Activated naive CD4-positive, alpha-beta T cell treated with anti-CD3 and anti-CD28 coated beads for 36 hours (primary cell): ENCODE measurements around the gene ERCC4. TPM values are rescaled to one million over a fixed set of nuclear protein-coding genes. Genes with fewer than 3 reads are reported as not detected.

Source experiments
- CTCF ChIA-PET: fragments of 350-600 bp; sonication (Branson Sonifier 250); formaldehyde crosslinking; loops from one replicate; lab custom pipeline; 2021; ENCODE audit warnings: antibody characterized with exemption; lab: Charles Lee
- DNase-seq: peaks from one replicate; pipeline ENCODE4 v3.0.0-alpha.2; 2020
- H3K27ac Mint-ChIP-seq: one replicate; pipeline ENCODE4 v1.8.0; 2021; ENCODE audit warnings: mild to moderate bottlenecking, mixed read lengths
- H3K27me3 Mint-ChIP-seq: one replicate; pipeline ENCODE4 v1.8.0; 2021; ENCODE audit warnings: low read depth, mixed read lengths
- H3K36me3 Mint-ChIP-seq: one replicate; pipeline ENCODE4 v1.8.0; 2021; ENCODE audit warnings: low read depth, mixed read lengths
- H3K4me1 Mint-ChIP-seq: one replicate; pipeline ENCODE4 v1.8.0; 2021; ENCODE audit warnings: low read depth, mixed read lengths
- H3K4me3 Mint-ChIP-seq: one replicate; pipeline ENCODE4 v1.8.0; 2021; ENCODE audit warnings: mild to moderate bottlenecking, moderate library complexity, mixed read lengths
- H3K9me3 Mint-ChIP-seq: one replicate; pipeline ENCODE4 v1.8.0; 2021; ENCODE audit warnings: mixed read lengths
- intact Hi-C: fragments of 100-400 bp; cut with micrococcal nuclease; formaldehyde crosslinking; loops from one replicate; pipeline ENCODE4 v1.15.1; 2023
- total RNA-seq, 2 experiments: library from RNA; stranded (reverse); gene quantifications; one replicate each; pipeline ENCODE4 v1.2.3, GENCODE V29; 2021

ERCC4 gene
- total RNA-seq, 2 experiments from 2014 or later: 10.3 to 10.7 TPM

- Mint-ChIP-seq H3K4me1 (no peaks in the 10 kb centered on the region), H3K36me3 (no peaks in the 10 kb centered on the region), H3K27ac (no peak overlapping the region), H3K27me3 (peaks cover 2% of the 10 kb centered on the region), H3K4me3 (no peak overlapping the region), H3K9me3 (peaks cover 2% of the 10 kb centered on the region)
- DNase-seq: no peak
- intact Hi-C loops: no loop called here
- CTCF ChIA-PET: no interaction called here
Observed at GRCh38 chr16:13913374-13914292, 6.3 kb upstream of the ERCC4 start.

GRCh38 chr16:13915033-13915635 is 4.8 kb upstream of the ERCC4 start:
- H3K36me3 Mint-ChIP-seq: no peaks in the 10 kb centered on the region
- H3K27ac Mint-ChIP-seq: no peak overlapping the region
- CTCF ChIA-PET: interaction anchor here (0.9 to 1.2 kb wide), 2 partner anchors 13 to 21 kb away, joined by 3 to 4 read pairs; no protein-coding TSS in a partner anchor
- no peak overlapping the region for H3K4me3 Mint-ChIP-seq
- no peak for DNase-seq
- H3K9me3 Mint-ChIP-seq: peaks cover 2% of the 10 kb centered on the region
- peaks cover 4% of the 10 kb centered on the region for H3K4me1 Mint-ChIP-seq
- H3K27me3 Mint-ChIP-seq: peaks cover 2% of the 10 kb centered on the region
- intact Hi-C loops: loop anchor here (5.0 kb wide), 3 partner anchors 157 to 717 kb away; partner anchors contain the start of genes BFAR, MRTFB and PARN

GRCh38 chr16:13919330-13919682 is 648 bp upstream of the ERCC4 start:
- Mint-ChIP-seq H3K4me1 (peaks cover 20% of the 10 kb centered on the region), H3K36me3 (peaks cover 3% of the 10 kb centered on the region), H3K27ac (peak overlapping the region; percentile 82), H3K4me3 (peak overlapping the region; percentile 91), H3K27me3 (no peaks in the 10 kb centered on the region), H3K9me3 (no peaks in the 10 kb centered on the region)
- DNase-seq: no peak
- intact Hi-C loops: loop anchor here (1.0 to 5.0 kb wide), 7 partner anchors 53 to 1023 kb away; partner anchors contain the start of genes BFAR, MRTFB and PARN
- CTCF ChIA-PET: interaction anchor here (0.7 to 2.6 kb wide), 32 partner anchors 8 to 1459 kb away, joined by 3 to 29 read pairs (median 4); partner anchors contain the start of gene BFAR

- intact Hi-C loops: no loop called here
- H3K9me3 Mint-ChIP-seq: no peaks in the 10 kb centered on the region
- H3K36me3 Mint-ChIP-seq: peaks cover 6% of the 10 kb centered on the region
- no peak for DNase-seq
- H3K27ac Mint-ChIP-seq: peak overlapping the region; percentile 65
- peaks cover 20% of the 10 kb centered on the region for H3K4me1 Mint-ChIP-seq
- no peaks in the 10 kb centered on the region for H3K27me3 Mint-ChIP-seq
- H3K4me3 Mint-ChIP-seq: peak overlapping the region; percentile 91
- CTCF ChIA-PET: interaction anchor here (0.8 to 2.6 kb wide), 11 partner anchors 15 to 370 kb away, joined by 3 to 29 read pairs (median 5); no protein-coding TSS in a partner anchor
Observed at GRCh38 chr16:13920510-13920818, 510 bp downstream of the ERCC4 start.

GRCh38 chr16:13921328-13921727 is 1.4 kb downstream of the ERCC4 start:
- intact Hi-C loops: no loop called here
- H3K27me3 Mint-ChIP-seq: no peaks in the 10 kb centered on the region
- H3K36me3 Mint-ChIP-seq: peaks cover 11% of the 10 kb centered on the region
- H3K4me3 Mint-ChIP-seq: peak overlapping the region; percentile 91
- no peak overlapping the region for H3K27ac Mint-ChIP-seq
- no peaks in the 10 kb centered on the region for H3K9me3 Mint-ChIP-seq
- CTCF ChIA-PET: no interaction called here
- H3K4me1 Mint-ChIP-seq: peaks cover 20% of the 10 kb centered on the region
- DNase-seq: no peak

- H3K4me3 Mint-ChIP-seq: no peak overlapping the region
- CTCF ChIA-PET: interaction anchor here (0.6 to 2.7 kb wide), 16 partner anchors 10 to 385 kb away, joined by 3 to 24 read pairs (median 4); no protein-coding TSS in a partner anchor
- peak overlapping the region; percentile 53 for H3K27ac Mint-ChIP-seq
- no peaks in the 10 kb centered on the region for H3K9me3 Mint-ChIP-seq
- no peak for DNase-seq
- H3K27me3 Mint-ChIP-seq: no peaks in the 10 kb centered on the region
- intact Hi-C loops: loop anchor here (1.0 to 2.0 kb wide), 3 partner anchors 325 to 606 kb away; no protein-coding TSS in a partner anchor
- H3K4me1 Mint-ChIP-seq: peaks cover 20% of the 10 kb centered on the region
- peaks cover 11% of the 10 kb centered on the region for H3K36me3 Mint-ChIP-seq
Observed at GRCh38 chr16:13923703-13924298, 3.8 kb downstream of the ERCC4 start.

- Mint-ChIP-seq H3K9me3 (no peaks in the 10 kb centered on the region), H3K36me3 (peaks cover 16% of the 10 kb centered on the region), H3K4me1 (peaks cover 3% of the 10 kb centered on the region), H3K27me3 (no peaks in the 10 kb centered on the region), H3K27ac (no peak overlapping the region), H3K4me3 (no peak overlapping the region)
- CTCF ChIA-PET: interaction anchor here (1.7 kb wide), 1 partner anchor 10 kb away, joined by 3 read pairs; no protein-coding TSS in a partner anchor
- no peak for DNase-seq
- intact Hi-C loops: no loop called here
Observed at GRCh38 chr16:13926464-13926863, 6.5 kb downstream of the ERCC4 start.

- peaks cover 16% of the 10 kb centered on the region for H3K36me3 Mint-ChIP-seq
- no peaks in the 10 kb centered on the region for H3K9me3 Mint-ChIP-seq
- no peaks in the 10 kb centered on the region for H3K27me3 Mint-ChIP-seq
- no peak for DNase-seq
- H3K27ac Mint-ChIP-seq: no peak overlapping the region
- intact Hi-C loops: no loop called here
- H3K4me1 Mint-ChIP-seq: peaks cover 3% of the 10 kb centered on the region
- no peak overlapping the region for H3K4me3 Mint-ChIP-seq
- CTCF ChIA-PET: interaction anchor here (1.7 kb wide), 1 partner anchor 10 kb away, joined by 3 read pairs; no protein-coding TSS in a partner anchor
Observed at GRCh38 chr16:13926891-13927290, 6.9 kb downstream of the ERCC4 start.

- Mint-ChIP-seq H3K36me3 (peaks cover 20% of the 10 kb centered on the region), H3K9me3 (no peaks in the 10 kb centered on the region), H3K4me3 (no peak overlapping the region), H3K27ac (no peak overlapping the region), H3K27me3 (no peaks in the 10 kb centered on the region), H3K4me1 (peaks cover 3% of the 10 kb centered on the region)
- intact Hi-C loops: no loop called here
- DNase-seq: no peak
- CTCF ChIA-PET: interaction anchor here (1.0 kb wide), 1 partner anchor 9 kb away, joined by 5 read pairs; the partner anchor contains the start of gene ERCC4
Observed at GRCh38 chr16:13928646-13929045, 8.7 kb downstream of the ERCC4 start.

GRCh38 chr16:13931845-13932244 is 11.9 kb downstream of the ERCC4 start:
- H3K27me3 Mint-ChIP-seq: no peaks in the 10 kb centered on the region
- no peak for DNase-seq
- peaks cover 7% of the 10 kb centered on the region for H3K4me1 Mint-ChIP-seq
- intact Hi-C loops: no loop called here
- H3K9me3 Mint-ChIP-seq: no peaks in the 10 kb centered on the region
- H3K36me3 Mint-ChIP-seq: peaks cover 28% of the 10 kb centered on the region
- CTCF ChIA-PET: no interaction called here
- H3K27ac Mint-ChIP-seq: no peak overlapping the region
- H3K4me3 Mint-ChIP-seq: no peak overlapping the region

- CTCF ChIA-PET: interaction anchor here (0.6 to 3.1 kb wide), 8 partner anchors 10 to 655 kb away, joined by 3 to 24 read pairs (median 3); partner anchors contain the start of gene ERCC4
- H3K27ac Mint-ChIP-seq: no peak overlapping the region
- no peak overlapping the region for H3K4me3 Mint-ChIP-seq
- peak; percentile 38 for DNase-seq
- H3K4me1 Mint-ChIP-seq: peaks cover 15% of the 10 kb centered on the region
- H3K9me3 Mint-ChIP-seq: no peaks in the 10 kb centered on the region
- peaks cover 33% of the 10 kb centered on the region for H3K36me3 Mint-ChIP-seq
- H3K27me3 Mint-ChIP-seq: no peaks in the 10 kb centered on the region
- intact Hi-C loops: loop anchor here (5.0 kb wide), 1 partner anchor 352 kb away; no protein-coding TSS in a partner anchor
Observed at GRCh38 chr16:13935408-13935807, 15.5 kb downstream of the ERCC4 start.
